HS-27A (cell line): ENCODE results near the gene VIPR2.
"Not testable (repeated sequence)": the region's sequence is repeated elsewhere in the genome, so short reads cannot be mapped to it uniquely, and the experiment has no call there.

Source experiments
- DNase-seq: peaks from one replicate; pipeline ENCODE4 v3.0.0-alpha.2; 2012; ENCODE audit warnings: low read depth, missing footprints

VIPR2 gene

GRCh38 chr7:158985583-158985982 is 159.1 kb downstream of the VIPR2 start:
- no peak for DNase-seq

GRCh38 chr7:158984007-158984406 is 160.7 kb downstream of the VIPR2 start:
- not testable (repeated sequence) for DNase-seq

GRCh38 chr7:158982080-158982479 is 162.6 kb downstream of the VIPR2 start:
- DNase-seq = not testable (repeated sequence)

- DNase-seq = no peak
These were observed 164.9 kb downstream of the VIPR2 start for GRCh38 chr7:158979635-158980351.

GRCh38 chr7:158979023-158979529 is 165.6 kb downstream of the VIPR2 start:
- DNase-seq = no peak
